ENCODE data around the gene TP53I13.

Gene TP53I13

DNA sequence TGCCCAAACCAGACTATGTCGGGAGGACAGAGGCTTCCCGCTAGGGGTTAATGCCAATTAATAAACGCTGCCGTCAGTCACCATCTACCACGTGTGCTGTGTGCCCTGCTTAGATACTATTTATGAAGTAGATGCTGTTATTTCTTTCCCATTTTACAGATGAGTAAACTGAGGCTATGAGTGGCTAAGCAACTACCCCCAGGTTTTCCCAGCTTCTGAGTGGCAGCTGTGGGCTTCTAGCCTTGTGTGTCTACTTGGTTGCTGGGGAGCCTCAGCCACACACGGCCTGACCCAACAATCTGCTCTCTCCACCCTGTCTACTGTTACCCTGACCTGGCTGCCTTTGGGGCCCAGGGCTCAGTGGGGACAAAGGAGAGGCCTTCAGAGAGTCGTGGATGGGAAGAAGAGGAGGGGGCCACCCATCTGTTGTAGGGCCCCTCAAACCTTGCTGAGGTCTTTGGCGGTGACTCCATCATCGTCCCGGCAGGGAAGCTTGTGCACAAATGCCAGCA, 13.8 kb downstream of the TP53I13 start:
- FAIRE-seq: no peak

- no peak for FAIRE-seq
Observed at GRCh38 chr17:29582772-29583171, 14.3 kb downstream of the TP53I13 start.

DNA sequence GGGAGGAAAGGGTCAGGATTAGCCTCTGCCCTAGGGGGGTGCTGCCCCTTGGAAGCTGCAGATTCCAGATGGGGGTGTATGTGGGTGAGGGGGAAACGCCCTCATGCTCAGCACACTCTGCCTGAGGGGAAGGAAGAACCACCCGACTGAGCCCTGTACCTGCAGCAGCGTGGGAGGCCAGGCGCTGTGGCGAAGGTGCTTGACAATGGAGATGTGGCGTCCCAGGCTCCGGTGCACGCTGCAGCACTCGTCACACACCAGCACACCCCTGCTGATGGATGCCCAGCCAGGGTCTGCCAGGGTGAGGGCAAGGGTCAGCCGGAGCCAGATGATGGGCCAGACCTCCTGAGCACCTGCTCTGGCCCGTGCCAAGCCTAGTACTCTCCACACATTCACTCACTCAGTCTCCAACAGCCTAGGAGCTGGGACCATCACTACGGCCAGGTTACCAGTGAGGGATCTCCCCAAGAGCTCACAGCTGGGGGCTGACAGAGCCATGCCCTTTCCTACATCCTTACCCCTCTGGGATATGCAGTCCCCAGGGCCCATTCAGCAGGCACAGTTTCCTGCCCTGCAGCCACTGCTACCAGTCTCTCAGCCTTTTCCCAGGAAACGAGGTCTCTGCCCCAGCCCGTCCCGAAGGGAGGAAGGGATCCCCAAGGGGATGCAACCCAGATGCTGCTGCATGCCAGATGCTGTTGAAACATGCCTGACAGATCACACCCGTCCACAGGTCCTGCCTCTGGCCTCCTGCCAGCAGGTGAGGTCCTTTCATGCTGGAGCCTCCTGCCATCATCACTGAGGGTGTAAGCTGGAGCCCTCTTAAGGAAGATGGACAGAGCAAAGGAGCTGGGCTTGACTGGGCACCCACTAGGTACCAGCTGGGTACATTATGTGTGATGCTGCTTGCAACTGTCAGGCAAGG, 15.1 kb downstream of the TP53I13 start:
- no peak for FAIRE-seq

GRCh38 chr17:29584452-29585079, 16.1 kb downstream of the TP53I13 start:
- no peak for FAIRE-seq

DNA sequence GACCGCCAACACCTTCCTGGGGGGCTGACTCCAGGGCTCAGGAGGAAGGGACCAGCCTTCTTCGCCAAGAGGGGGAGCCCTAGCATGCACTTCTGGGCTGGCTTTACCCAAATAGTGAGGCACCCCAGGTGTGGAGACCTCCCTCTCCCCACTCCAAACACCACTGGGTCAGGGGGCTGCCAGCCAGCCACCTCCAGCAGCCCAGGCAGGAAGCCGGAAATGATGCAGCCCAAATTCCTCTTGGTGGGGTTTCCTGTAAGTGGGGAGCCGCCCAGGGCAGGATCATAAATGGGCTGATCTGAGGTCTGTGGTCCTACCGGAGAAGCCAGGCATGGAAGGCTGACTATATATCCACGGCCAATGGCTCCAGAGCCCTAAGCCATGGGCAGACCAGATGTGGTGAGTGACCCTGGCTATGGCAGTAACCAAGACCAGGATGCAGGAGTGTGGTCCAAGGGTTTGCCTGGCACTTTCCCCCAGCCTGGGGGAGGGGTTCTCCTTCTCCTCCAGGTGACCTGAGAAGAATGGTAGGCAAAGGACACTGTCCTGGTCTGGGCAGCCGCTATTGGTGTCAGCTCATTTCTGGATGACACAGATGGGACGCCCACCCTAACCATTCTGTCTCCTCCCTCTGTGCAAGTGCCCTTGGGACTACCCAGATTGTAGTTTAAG, 16.7 kb downstream of the TP53I13 start:
- no peak for FAIRE-seq

GRCh38 chr17:29586676-29587469, 18.4 kb downstream of the TP53I13 start:
- FAIRE-seq: no peak

GRCh38 chr17:29587591-29587990, 19.1 kb downstream of the TP53I13 start:
- no peak for FAIRE-seq

- FAIRE-seq: no peak
Observed at GRCh38 chr17:29588017-29588561, 19.6 kb downstream of the TP53I13 start.

GRCh38 chr17:29588562-29589411, 20.3 kb downstream of the TP53I13 start:
- no peak for FAIRE-seq

GRCh38 chr17:29589524-29590410, 21.3 kb downstream of the TP53I13 start, which contains the start of gene GIT1:
TSS of gene GIT1 (minus strand) at chr17:29589648. CDS start at chr17:29589378, 270 bp downstream.
- FAIRE-seq: no peak

DNA sequence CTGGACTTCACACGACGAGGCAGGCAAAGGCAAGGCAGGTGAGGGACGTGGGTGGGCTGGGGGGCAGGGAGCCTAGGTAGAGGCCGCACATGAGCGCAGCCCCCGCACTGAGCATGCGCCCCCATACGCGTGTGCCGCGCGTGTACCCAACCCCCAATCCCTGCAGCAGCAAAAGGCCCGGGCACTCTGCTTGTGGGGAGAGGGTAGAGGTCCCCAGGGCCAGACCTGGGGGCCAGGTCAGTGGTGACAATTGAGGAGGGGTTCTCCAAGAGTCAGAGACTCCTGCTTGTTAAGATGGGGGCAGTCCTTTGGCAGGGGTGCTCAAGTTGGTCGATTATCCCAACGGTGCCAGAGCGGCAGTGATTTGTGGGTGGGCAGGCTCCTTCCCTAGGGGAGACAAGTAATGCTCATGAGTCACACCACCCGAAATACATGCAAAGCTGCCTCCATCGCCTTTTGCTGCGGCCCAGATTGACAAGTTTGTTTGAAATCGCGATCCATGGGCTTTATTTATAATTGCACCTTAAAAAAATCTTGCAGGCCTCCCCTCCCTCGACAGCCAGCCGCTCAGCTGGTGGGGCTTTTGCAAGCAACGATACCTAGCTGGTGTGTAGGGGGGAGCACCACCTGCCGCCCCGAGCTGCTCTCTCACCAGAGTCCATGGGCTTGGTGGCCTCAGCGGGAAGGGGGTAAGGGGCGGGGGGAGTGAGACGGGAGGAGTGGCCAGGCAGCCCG, 22.1 kb downstream of the TP53I13 start:
- no peak for FAIRE-seq

DNA sequence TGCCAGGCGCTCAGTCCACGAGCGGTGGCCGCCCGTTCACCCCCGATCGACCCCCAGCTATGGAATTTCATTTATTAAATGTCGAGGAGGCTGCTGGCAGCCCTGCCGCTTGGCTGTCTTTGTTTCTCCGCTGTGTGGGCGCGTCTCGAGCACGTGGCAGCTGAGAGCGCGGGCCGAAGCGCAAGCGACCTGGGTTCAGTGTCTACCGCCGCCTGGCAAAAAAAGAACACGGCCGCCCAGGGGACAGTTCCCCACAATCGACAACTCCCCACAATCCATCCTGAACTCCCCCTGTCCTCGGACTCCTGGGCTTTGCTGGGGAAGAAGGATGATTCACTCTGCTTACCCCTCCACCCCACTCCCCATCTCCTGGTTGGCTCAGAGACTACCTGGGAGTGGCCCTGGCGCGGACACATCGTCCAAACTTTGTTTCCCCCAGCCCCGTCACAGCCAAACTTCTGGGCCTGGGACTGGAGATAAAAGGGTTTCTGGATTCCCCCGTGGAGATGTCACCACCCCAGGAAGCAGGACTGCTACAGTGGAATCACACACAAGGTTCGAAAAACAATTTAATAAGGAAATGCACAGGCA, 22.7 kb downstream of the TP53I13 start:
- no peak for FAIRE-seq

- FAIRE-seq: peak; percentile 99
Observed at GRCh38 chr17:29591737-29592608, 23.5 kb downstream of the TP53I13 start.

DNA sequence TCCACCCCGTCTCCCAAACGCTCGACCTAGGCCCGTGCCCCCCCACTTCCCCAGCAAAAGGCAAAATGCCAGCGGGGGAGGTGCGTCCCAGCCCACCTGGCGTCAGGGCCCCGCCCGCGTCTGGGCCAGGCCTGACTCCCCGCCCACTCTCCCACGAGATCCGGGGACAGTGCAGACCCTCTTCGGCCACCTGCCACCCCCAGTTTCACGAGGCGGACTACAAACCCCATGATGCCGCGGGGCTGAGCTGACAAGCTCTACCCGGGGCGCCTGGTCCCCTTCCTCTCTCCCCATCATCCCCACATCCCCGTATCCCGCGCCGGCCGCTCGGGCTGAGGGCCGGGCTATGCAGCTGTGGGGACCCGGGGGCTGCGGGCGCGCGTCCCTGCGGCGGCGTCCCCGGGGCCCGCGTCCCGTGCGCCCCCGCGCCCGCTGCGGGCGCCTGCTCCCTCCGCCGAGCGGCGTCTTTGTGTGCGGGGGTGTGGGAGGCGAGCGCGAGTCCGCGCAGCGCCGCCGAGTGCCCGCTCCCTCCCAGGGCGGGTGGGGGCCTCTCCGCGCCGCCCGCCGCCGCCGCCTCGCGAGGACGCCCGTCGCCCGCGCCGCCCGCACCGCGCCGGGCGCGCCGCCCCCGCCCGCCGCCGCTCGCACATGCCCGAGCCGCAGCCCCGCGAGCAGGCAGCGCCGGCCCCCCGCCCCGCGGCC, 24.5 kb downstream of the TP53I13 start, which contains the start of gene ANKRD13B:
Gene ANKRD13B, plus strand, starts transcription at position 283 of the 702 bp plus-strand sequence. CDS start 490 bp downstream, outside the sequence.
- FAIRE-seq: no peak

- no peak for FAIRE-seq
Observed at GRCh38 chr17:29593591-29594518, 25.4 kb downstream of the TP53I13 start.
